22Rv1 (cell line): ENCODE measurements around the gene HSPE1.
"Not testable (repeated sequence)": the region's sequence is repeated elsewhere in the genome, so short reads cannot be mapped to it uniquely, and the experiment has no call there.

Experiments
- H3K27ac ChIP-seq: fragments of 450-650 bp; 2 replicates; pipeline ENCODE4 v1.5.1; 2017
- ZFX ChIP-seq: fragments of 450-650 bp; IDR thresholded peaks from 2 replicates; pipeline ENCODE4 v1.6.1; 2017; ENCODE audit warnings: antibody characterized with exemption, borderline replicate concordance
- TF ChIP-seq, protein P1 (sequence below): fragments of 450-650 bp; IDR thresholded peaks from 2 replicates; pipeline ENCODE4 v1.5.1; 2017; ENCODE audit warnings: mild to moderate bottlenecking

HSPE1 gene

DNA sequence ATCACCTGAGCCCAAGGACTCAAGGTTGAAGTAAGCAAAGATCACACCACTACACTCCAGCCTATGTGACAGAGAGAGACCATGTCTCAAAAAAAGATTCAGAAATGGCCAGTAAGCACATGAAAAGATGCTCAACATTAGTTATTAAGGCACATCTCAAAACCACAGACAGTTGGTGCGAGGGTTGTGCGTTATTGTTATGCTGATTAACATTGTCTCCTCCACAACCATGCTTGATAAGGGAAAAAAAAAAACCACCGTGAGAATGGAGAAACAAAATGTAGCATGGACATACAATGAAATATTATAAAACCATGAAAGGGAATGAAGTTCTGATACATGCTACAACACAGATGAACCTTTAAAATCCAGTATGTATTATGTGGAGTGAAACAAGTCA lies 43.0 kb downstream of the HSPE1 start:
- no peak for TF ChIP-seq ZFX
- TF ChIP-seq, protein P1, sequence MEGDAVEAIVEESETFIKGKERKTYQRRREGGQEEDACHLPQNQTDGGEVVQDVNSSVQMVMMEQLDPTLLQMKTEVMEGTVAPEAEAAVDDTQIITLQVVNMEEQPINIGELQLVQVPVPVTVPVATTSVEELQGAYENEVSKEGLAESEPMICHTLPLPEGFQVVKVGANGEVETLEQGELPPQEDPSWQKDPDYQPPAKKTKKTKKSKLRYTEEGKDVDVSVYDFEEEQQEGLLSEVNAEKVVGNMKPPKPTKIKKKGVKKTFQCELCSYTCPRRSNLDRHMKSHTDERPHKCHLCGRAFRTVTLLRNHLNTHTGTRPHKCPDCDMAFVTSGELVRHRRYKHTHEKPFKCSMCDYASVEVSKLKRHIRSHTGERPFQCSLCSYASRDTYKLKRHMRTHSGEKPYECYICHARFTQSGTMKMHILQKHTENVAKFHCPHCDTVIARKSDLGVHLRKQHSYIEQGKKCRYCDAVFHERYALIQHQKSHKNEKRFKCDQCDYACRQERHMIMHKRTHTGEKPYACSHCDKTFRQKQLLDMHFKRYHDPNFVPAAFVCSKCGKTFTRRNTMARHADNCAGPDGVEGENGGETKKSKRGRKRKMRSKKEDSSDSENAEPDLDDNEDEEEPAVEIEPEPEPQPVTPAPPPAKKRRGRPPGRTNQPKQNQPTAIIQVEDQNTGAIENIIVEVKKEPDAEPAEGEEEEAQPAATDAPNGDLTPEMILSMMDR: no peak
- no peak overlapping the region for H3K27ac ChIP-seq

DNA sequence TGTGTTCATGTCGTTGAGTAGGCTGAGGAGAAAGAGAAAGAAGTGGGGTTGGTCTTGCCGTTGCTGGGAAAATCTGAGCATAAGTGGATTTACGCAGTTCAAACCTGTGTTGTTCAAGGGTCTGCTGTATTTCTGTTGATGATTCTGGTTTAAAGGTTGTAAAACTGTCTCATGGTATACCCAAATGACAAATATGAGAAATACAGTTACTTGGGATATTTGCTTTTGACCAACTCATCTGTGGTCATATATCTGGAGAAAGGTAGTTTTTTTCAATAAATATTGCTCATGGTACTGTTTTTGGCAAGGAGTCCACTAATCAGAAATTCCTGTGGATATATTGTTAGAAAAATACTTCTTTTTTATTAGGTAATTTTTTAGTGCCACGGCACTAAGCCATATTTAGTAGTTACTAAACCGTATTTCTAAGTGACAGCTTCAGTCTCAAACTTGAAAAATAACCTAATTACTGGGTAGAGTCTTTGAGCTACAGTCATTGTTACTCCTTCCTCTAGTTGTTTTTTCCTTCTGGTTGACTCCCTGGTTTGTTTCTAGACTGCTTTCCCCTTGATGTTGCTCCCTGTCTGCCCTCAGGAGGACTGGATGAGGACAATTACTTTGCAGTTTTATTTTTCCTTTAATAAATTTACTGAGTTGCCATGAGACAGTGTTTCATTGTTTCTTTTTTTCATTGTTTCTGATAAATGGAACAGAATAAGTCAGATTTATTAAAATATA lies 47.2 kb downstream of the HSPE1 start:
- TF ChIP-seq, protein P1: no peak
- no peak for TF ChIP-seq ZFX
- no peak overlapping the region for H3K27ac ChIP-seq

DNA sequence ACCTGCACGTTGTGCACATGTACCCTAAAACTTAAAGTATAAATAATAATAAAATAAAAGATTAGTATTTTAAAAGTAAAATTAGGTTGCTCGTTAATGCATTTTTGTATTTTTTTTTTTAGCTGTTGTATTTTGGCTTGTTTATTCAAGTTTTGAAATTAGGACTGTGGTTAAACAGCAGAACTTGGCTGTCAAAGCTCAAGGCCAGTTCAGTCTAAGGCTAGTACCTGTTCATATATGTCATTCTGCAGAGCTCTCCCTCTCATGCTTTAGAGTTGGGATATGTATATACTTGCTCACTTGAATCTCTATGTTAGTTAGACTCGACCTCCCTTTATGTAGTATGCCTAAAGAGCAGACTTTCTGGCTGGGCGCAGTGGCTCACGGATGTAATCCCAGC lies 48.4 kb downstream of the HSPE1 start:
- TF ChIP-seq ZFX: no peak
- TF ChIP-seq, protein P1: no peak
- no peak overlapping the region for H3K27ac ChIP-seq

DNA sequence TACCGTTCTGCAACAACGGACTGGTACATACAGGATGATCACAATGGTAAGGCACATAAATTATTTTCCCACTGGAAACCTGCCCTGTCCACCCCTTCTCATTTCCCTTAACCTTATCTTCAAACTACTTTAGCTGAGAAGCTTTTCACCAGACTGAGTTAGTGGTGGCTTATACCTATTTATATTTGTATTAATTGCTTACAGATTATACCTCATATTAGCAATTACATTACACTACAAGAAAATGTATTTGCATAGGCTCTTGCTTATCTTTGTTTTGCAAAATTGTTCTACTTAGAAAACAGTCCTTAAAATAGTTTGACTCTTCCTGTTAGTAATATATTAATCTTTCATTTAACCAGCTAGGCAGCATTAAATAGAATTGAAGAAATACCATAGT lies 51.1 kb downstream of the HSPE1 start:
- not testable (repeated sequence) for H3K27ac ChIP-seq
